ENCODE data around the gene RALGAPB. TPM values are rescaled to one million over a fixed set of nuclear protein-coding genes. Genes with fewer than 3 reads are reported as not detected.

The RALGAPB gene
- total and polyA plus RNA-seq, 2 of the 13 experiments (the other 11 are each of a cell fraction or from before 2014, with no cell fraction given), result 17.6 to 30.6 TPM

DNA sequence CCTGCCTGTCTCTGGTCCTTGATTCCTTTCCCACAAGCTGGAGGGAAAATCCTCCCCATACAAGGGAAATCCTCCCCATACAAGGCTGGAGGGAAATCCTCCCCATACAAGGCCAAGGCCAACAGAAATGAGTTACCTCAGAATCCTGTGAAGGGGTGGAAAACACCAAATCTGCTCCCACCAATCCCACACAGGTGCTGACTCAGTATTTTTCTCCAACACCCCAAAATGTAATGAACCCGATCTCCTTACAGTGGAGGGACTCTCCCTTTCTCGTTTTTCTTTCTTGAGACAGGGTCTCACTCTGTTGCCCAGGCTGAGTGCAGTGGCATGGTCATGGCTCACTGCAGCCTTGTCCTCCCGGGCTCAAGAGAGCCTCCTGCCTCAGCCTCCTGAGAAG is 43.8 kb upstream of the RALGAPB start:
- ATAC-seq (no peak), FAIRE-seq (no peak), DNase-seq (ENCODE audit: low spot score) (no peak)
- CTCF ChIA-PET (ENCODE audit: low intra/inter-chr PET ratio, low total read pairs), result no interaction called here
- H4K20me1 ChIP-seq (ENCODE audit: insufficient read depth, low read length), result peaks cover 83% of the 10 kb centered on the region
- no peak overlapping the region for H3K4me2 ChIP-seq (ENCODE audit: low read depth, low read length)
- no peaks in the 10 kb centered on the region for H3K9me3 ChIP-seq (ENCODE audit: low read length)
- H3K27me3 ChIP-seq (ENCODE audit: control insufficient read depth in 1 of 2, insufficient read depth in 2 of 2, low read length in 2 of 2), result no peaks in the 10 kb centered on the region
- no peak overlapping the region for H3K4me3 ChIP-seq (replicated peaks in 1 of 3; ENCODE audit: insufficient read depth in 1 of 3, low read depth in 2 of 3, low read length in 3 of 3)
- intact Hi-C loops (cut with micrococcal nuclease; ENCODE audit: unreplicated experiment) (no loop called here), in situ Hi-C loops (cut with HindIII; ENCODE audit: extremely low pct_ligation_motif_present, low pct_unique_long_range_greater_than_20kb) (loop anchor here (25.0 kb wide), 1 partner anchor 309 kb away; the partner anchor contains the start of gene ACTR5)
- H3K9ac ChIP-seq (ENCODE audit: insufficient read depth, low read depth, low read length), result no peak overlapping the region
- WGBS (ENCODE audit: low lambda C conversion rate), result 96% methylated on average over 3 of the region's 3 CpGs
- no peak overlapping the region for H2AFZ ChIP-seq (ENCODE audit: low read length)
- H3K27ac ChIP-seq (ENCODE audit: extremely low read length, insufficient read depth, low read length), result no peak overlapping the region
- no TSS peak for BruUV-seq (replicated peaks)
- peaks cover 46% of the 10 kb centered on the region for H3K4me1 ChIP-seq (ENCODE audit: insufficient read depth, low read length)
- H3K79me2 ChIP-seq (ENCODE audit: insufficient read depth, low read length), result peaks cover 88% of the 10 kb centered on the region
- H3K36me3 ChIP-seq (replicated peaks in 1 of 2; ENCODE audit: control insufficient read depth in 1 of 2, insufficient read depth in 2 of 2, low read length in 2 of 2), result peaks cover 82 to 96% of the 10 kb centered on the region in 2 experiments
- POLR2A ChIA-PET, result interaction anchor here (1.9 to 7.1 kb wide), 2 partner anchors 11 to 19 kb away, joined by 8 to 294 read pairs; no protein-coding TSS in a partner anchor
- TF ChIP-seq, protein P1, sequence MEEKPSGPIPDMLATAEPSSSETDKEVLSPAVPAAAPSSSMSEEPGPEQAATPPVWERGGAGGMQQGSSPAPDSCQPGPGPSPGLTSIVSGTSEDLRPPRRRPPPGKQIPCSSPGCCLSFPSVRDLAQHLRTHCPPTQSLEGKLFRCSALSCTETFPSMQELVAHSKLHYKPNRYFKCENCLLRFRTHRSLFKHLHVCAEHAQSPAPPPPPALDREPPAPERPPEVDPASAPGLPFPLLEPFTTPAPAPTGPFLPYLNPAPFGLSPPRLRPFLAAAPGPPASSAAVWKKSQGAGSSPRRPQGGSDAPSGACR (CRISPR knock-in tag; IDR thresholded peaks at IDR 0.05), result no peak
- TF ChIP-seq TCF7 (IDR thresholded peaks at IDR 0.05; ENCODE audit: low read depth) (no peak), RFX1 (IDR thresholded peaks at IDR 0.05) (no peak), ZNF572 (CRISPR knock-in tag; IDR thresholded peaks at IDR 0.05) (no peak), TARDBP (CRISPR knock-in tag; IDR thresholded peaks at IDR 0.05) (no peak), SOX6 (IDR thresholded peaks at IDR 0.05) (no peak), SOX6 (CRISPR knock-in tag; IDR thresholded peaks at IDR 0.05) (no peak), FIP1L1 (IDR thresholded peaks at IDR 0.05; ENCODE audit: borderline replicate concordance, insufficient read depth, low read depth, low read length) (no peak), ELF1 (CRISPR knock-in tag; IDR thresholded peaks at IDR 0.05) (no peak), ZNF83 (CRISPR knock-in tag; IDR thresholded peaks at IDR 0.05; ENCODE audit: borderline replicate concordance) (no peak), ZNF775 (CRISPR knock-in tag; IDR thresholded peaks at IDR 0.05; ENCODE audit: borderline replicate concordance) (no peak), ZNF75D (CRISPR knock-in tag; IDR thresholded peaks at IDR 0.05; ENCODE audit: borderline replicate concordance) (no peak), ZBTB42 (CRISPR knock-in tag; IDR thresholded peaks at IDR 0.05) (no peak)
- TF ChIP-seq, protein P2, sequence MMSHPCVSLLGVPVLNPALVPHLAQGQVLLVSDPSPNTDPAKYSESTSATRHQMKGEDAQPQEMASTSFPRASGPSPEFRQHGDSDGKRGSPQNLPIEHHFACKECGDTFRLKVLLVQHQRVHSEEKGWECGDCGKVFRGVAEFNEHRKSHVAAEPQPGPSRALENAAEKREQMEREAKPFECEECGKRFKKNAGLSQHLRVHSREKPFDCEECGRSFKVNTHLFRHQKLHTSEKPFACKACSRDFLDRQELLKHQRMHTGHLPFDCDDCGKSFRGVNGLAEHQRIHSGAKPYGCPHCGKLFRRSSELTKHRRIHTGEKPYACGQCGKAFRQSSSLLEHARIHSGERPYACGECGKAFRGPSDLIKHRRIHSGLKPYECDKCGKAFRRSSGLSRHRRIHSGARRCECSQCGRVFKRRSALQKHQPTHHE (CRISPR knock-in tag; IDR thresholded peaks at IDR 0.05; ENCODE audit: borderline replicate concordance), result no peak
- TF ChIP-seq, protein P3, sequence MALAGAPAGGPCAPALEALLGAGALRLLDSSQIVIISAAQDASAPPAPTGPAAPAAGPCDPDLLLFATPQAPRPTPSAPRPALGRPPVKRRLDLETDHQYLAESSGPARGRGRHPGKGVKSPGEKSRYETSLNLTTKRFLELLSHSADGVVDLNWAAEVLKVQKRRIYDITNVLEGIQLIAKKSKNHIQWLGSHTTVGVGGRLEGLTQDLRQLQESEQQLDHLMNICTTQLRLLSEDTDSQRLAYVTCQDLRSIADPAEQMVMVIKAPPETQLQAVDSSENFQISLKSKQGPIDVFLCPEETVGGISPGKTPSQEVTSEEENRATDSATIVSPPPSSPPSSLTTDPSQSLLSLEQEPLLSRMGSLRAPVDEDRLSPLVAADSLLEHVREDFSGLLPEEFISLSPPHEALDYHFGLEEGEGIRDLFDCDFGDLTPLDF (CRISPR knock-in tag; IDR thresholded peaks at IDR 0.05), result no peak
- TF ChIP-seq, protein P4, sequence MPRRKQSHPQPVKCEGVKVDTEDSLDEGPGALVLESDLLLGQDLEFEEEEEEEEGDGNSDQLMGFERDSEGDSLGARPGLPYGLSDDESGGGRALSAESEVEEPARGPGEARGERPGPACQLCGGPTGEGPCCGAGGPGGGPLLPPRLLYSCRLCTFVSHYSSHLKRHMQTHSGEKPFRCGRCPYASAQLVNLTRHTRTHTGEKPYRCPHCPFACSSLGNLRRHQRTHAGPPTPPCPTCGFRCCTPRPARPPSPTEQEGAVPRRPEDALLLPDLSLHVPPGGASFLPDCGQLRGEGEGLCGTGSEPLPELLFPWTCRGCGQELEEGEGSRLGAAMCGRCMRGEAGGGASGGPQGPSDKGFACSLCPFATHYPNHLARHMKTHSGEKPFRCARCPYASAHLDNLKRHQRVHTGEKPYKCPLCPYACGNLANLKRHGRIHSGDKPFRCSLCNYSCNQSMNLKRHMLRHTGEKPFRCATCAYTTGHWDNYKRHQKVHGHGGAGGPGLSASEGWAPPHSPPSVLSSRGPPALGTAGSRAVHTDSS (CRISPR knock-in tag; conservative IDR thresholded peaks at IDR 0.05), result no peak
- TF ChIP-seq, protein P5, sequence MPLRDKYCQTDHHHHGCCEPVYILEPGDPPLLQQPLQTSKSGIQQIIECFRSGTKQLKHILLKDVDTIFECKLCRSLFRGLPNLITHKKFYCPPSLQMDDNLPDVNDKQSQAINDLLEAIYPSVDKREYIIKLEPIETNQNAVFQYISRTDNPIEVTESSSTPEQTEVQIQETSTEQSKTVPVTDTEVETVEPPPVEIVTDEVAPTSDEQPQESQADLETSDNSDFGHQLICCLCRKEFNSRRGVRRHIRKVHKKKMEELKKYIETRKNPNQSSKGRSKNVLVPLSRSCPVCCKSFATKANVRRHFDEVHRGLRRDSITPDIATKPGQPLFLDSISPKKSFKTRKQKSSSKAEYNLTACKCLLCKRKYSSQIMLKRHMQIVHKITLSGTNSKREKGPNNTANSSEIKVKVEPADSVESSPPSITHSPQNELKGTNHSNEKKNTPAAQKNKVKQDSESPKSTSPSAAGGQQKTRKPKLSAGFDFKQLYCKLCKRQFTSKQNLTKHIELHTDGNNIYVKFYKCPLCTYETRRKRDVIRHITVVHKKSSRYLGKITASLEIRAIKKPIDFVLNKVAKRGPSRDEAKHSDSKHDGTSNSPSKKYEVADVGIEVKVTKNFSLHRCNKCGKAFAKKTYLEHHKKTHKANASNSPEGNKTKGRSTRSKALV (CRISPR knock-in tag; IDR thresholded peaks at IDR 0.05), result no peak
